ENCODE measurements around the gene SOD2.

DNA sequence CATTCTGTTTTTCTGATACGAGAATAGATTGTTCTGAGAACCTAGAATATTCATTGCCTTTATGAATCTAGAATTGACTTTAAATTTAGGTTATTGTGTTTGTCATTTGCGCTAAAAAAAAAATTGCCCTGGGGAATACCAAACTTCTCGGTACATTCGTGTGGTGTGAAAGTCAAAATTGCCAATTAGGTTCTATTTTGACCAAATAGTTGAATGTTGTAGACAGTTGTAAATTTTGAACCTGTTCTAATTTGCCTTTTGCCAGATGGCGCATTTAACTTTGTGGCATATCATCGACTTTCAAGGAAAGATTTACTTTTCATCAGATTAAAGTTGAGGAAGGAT lies 37.3 kb upstream of the SOD2 start:
- TF ChIP-seq, protein P1, sequence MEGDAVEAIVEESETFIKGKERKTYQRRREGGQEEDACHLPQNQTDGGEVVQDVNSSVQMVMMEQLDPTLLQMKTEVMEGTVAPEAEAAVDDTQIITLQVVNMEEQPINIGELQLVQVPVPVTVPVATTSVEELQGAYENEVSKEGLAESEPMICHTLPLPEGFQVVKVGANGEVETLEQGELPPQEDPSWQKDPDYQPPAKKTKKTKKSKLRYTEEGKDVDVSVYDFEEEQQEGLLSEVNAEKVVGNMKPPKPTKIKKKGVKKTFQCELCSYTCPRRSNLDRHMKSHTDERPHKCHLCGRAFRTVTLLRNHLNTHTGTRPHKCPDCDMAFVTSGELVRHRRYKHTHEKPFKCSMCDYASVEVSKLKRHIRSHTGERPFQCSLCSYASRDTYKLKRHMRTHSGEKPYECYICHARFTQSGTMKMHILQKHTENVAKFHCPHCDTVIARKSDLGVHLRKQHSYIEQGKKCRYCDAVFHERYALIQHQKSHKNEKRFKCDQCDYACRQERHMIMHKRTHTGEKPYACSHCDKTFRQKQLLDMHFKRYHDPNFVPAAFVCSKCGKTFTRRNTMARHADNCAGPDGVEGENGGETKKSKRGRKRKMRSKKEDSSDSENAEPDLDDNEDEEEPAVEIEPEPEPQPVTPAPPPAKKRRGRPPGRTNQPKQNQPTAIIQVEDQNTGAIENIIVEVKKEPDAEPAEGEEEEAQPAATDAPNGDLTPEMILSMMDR (conservative IDR thresholded peaks at IDR 0.05; ENCODE audit: low read length) = no peak
- no peak for TF ChIP-seq EZH2phosphoT487 (IDR thresholded peaks at IDR 0.05; ENCODE audit: borderline replicate concordance, low read depth, low read length)

Measured in OCI-LY7 (cell line).